Endothelial cell of umbilical vein (primary cell): ENCODE measurements around the gene GRHPR. TPM values are rescaled to one million over a fixed set of nuclear protein-coding genes. Genes with fewer than 3 reads are reported as not detected.

Experiments
- BruUV-seq: library from RNA; stranded (reverse); fragments of 400-500 nt; replicated peaks from 2 replicates; lab custom pipeline; 2021; lab: Mats Ljungman, UMichigan
- CTCF ChIA-PET: fragments of 300-600, 350-600 bp; sonication (Branson Sonifier 250); formaldehyde crosslinking; loops from one replicate; lab custom pipeline; 2021; ENCODE audit warnings: antibody characterized with exemption, inconsistent platforms; lab: Charles Lee
- POLR2A ChIA-PET: fragments of 300-600, 350-600 bp; sonication (Branson Sonifier 250); formaldehyde crosslinking; loops from one replicate; lab custom pipeline; 2021; ENCODE audit warnings: antibody characterized with exemption, inconsistent platforms; lab: Charles Lee
- DNase-seq: peaks from one replicate; pipeline ENCODE4 v3.0.0-alpha.2; 2011; ENCODE audit warnings: low read depth, low spot score
- FAIRE-seq: peaks from 2 replicates; lab custom pipeline; 2011; peaks lifted over from hg19 to GRCh38; lab: Jason Lieb, UNC
- H2AFZ ChIP-seq: 2 replicates; pipeline ENCODE4 v1.6.0; 2012; ENCODE audit warnings: low read depth, low read length, control low read depth, inconsistent platforms
- H3K27ac ChIP-seq: 2 replicates; pipeline ENCODE4 v1.5.1; 2011; ENCODE audit warnings: low read depth, mild to moderate bottlenecking, control low read depth, low read length, moderate library complexity; ENCODE audit not compliant: insufficient read depth
- H3K27me3 ChIP-seq, 2 experiments: 2 replicates each; pipeline versions ENCODE4 v1.6.0 to v1.6.1; 2011; ENCODE audit warnings: low read length in 2 of 2, mixed read lengths in 1 of 2; ENCODE audit not compliant: control insufficient read depth in 2 of 2, insufficient read depth in 2 of 2
- H3K36me3 ChIP-seq, 2 experiments: 2 replicates in 1 of 2; 3 replicates in 1 of 2; pipeline ENCODE4 v1.5.1; 2011; ENCODE audit warnings: low read length in 2 of 2, mild to moderate bottlenecking in 1 of 2, moderate library complexity in 1 of 2; ENCODE audit not compliant: control insufficient read depth in 2 of 2, insufficient read depth in 2 of 2; ENCODE audit errors: extremely low read depth in 1 of 2
- H3K4me1 ChIP-seq: 3 replicates; pipeline ENCODE4 v1.5.1; 2011; ENCODE audit warnings: mild to moderate bottlenecking, low read length; ENCODE audit not compliant: control insufficient read depth, insufficient read depth; ENCODE audit errors: extremely low read depth
- H3K4me2 ChIP-seq: 2 replicates; pipeline ENCODE4 v1.6.1; 2011; ENCODE audit warnings: low read length, control low read depth, mixed read lengths; ENCODE audit not compliant: insufficient read depth
- H3K4me3 ChIP-seq, 3 experiments: fragments of 200-600 bp in 1 of 3; sonication (generic), shearing (Covaris generic) in 1 of 3; replicated peaks in 1 of 3; 2 replicates each; pipeline ENCODE4 v1.5.1; 2011 to 2016; ENCODE audit warnings: control low read depth in 3 of 3, low read length in 3 of 3, mild to moderate bottlenecking in 2 of 3, inconsistent platforms in 1 of 3, low read depth in 1 of 3, moderate library complexity in 1 of 3; ENCODE audit not compliant: insufficient read depth in 1 of 3
- H3K79me2 ChIP-seq: 2 replicates; pipeline ENCODE4 v1.6.0; 2012; ENCODE audit warnings: low read length, inconsistent platforms; ENCODE audit not compliant: control insufficient read depth, insufficient read depth
- H3K9ac ChIP-seq: replicated peaks from 2 replicates; pipeline ENCODE3; 2011; ENCODE audit warnings: low read length, control low read depth; ENCODE audit not compliant: insufficient read depth; ENCODE audit errors: extremely low read depth
- H3K9me1 ChIP-seq: replicated peaks from 3 replicates; pipeline ENCODE4 v1.6.0; 2011; ENCODE audit warnings: mild to moderate bottlenecking, low read length; ENCODE audit not compliant: control insufficient read depth, insufficient read depth; ENCODE audit errors: extremely low read depth
- H3K9me3 ChIP-seq: replicated peaks from 2 replicates; pipeline ENCODE4 v1.5.1; 2012; ENCODE audit warnings: low read length, inconsistent platforms; ENCODE audit not compliant: control insufficient read depth, insufficient read depth
- H4K20me1 ChIP-seq: replicated peaks from 2 replicates; pipeline ENCODE3; 2011; ENCODE audit warnings: mild to moderate bottlenecking, low read length; ENCODE audit not compliant: control insufficient read depth, insufficient read depth; ENCODE audit errors: extremely low read depth
- EZH2 ChIP-seq: IDR thresholded peaks from 2 replicates; pipeline ENCODE4 v1.6.1; 2012; ENCODE audit warnings: borderline replicate concordance, low read depth, mild to moderate bottlenecking, moderate library complexity, low read length, inconsistent platforms; ENCODE audit not compliant: severe bottlenecking
- FOS ChIP-seq: IDR thresholded peaks from 2 replicates; pipeline ENCODE4 v1.6.1; 2011; ENCODE audit warnings: mild to moderate bottlenecking, low read length, moderate library complexity, borderline replicate concordance; ENCODE audit not compliant: insufficient read depth
- GATA2 ChIP-seq: IDR thresholded peaks from 2 replicates; pipeline ENCODE4 v1.7.0; 2011; ENCODE audit warnings: low read depth, mild to moderate bottlenecking, moderate library complexity, mixed read lengths, low read length; ENCODE audit not compliant: insufficient read length, insufficient read depth
- JUN ChIP-seq: IDR thresholded peaks from 2 replicates; pipeline ENCODE4 v1.6.1; 2011; ENCODE audit warnings: borderline replicate concordance, low read depth; ENCODE audit not compliant: insufficient read length, insufficient read depth
- MYC ChIP-seq: IDR thresholded peaks from one replicate; pipeline ENCODE4 v1.6.1; 2011; ENCODE audit warnings: mild to moderate bottlenecking, low read depth, low read length
- POLR2A ChIP-seq: IDR thresholded peaks from 2 replicates; pipeline ENCODE4 v1.6.1; 2012; ENCODE audit warnings: low read depth, mild to moderate bottlenecking, control low read depth, low read length
- POLR2AphosphoS5 ChIP-seq: IDR thresholded peaks from 2 replicates; pipeline ENCODE4 v1.6.1; 2012; ENCODE audit warnings: low read depth, mild to moderate bottlenecking, control low read depth, low read length, moderate library complexity; ENCODE audit not compliant: insufficient read depth
- dilution Hi-C: fragments of 300-500 bp; cut with MboI; formaldehyde crosslinking; loops from one replicate; pipeline ENCODE4 v1.15.0; 2019; ENCODE audit warnings: low sequenced_read_pairs; ENCODE audit not compliant: extremely low pct_ligation_motif_present
- intact Hi-C: fragments of 100-400 bp; cut with micrococcal nuclease; formaldehyde crosslinking; loops from one replicate; pipeline ENCODE4 v1.10.0; 2022
- polyA plus RNA-seq, 4 experiments: library from polyadenylated mRNA; depleted of rRNA in 3 of 4; stranded (reverse) in 3 of 4; unstranded in 1 of 4; fragments of >200 nt; gene quantifications; 2 replicates each; pipeline versions ENCODE4 v1.2.1 to v1.2.3, GENCODE V29; 2011 to 2012; ENCODE audit warnings: missing spikeins in 1 of 4
- total RNA-seq: library from RNA; stranded (reverse); gene quantifications from 2 replicates; pipeline ENCODE4 v1.2.3, GENCODE V29; 2021
- TF ChIP-seq, protein P1 (sequence below): IDR thresholded peaks from 2 replicates; pipeline ENCODE4 v1.6.1; 2011; ENCODE audit not compliant: insufficient read depth, insufficient read length
- TF ChIP-seq, protein P2 (sequence below), 2 donors: IDR thresholded peaks; 1 replicate in 1 of 2; 2 replicates in 1 of 2; pipeline ENCODE4 v1.5.1; 2011; ENCODE audit warnings: low read length in 2 of 2, mild to moderate bottlenecking in 2 of 2, moderate library complexity in 2 of 2, control low read depth in 1 of 2, inconsistent platforms in 1 of 2, low read depth in 1 of 2; ENCODE audit not compliant: insufficient read depth in 1 of 2; ENCODE audit errors: extremely low read depth in 1 of 2

The GRHPR gene
- total and polyA plus RNA-seq, 2 donors (not counting 3 experiments of a cell fraction or from before 2014, with no cell fraction given): 91.2 to 247 TPM

DNA sequence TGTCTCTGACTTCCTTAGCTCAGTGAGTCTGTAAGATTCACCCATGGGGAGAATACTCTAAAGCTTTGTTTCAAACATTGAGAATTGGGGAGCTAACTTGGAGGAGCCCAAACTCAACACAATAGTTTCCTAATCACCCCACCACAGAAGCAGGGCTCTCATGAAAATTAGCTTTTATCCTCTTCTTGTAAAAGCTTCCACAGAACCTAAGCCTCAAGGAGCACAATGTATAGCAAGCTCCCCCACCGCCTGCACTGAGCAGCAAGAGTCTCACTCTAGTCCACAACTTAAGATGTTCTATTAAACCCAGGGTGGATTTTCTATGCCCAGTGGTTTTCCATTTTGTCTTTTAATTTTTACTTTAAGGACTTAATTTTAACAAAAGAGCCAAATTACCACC lies 48.9 kb upstream of the GRHPR start:
- CTCF ChIA-PET: interaction anchor here (0.8 to 1.8 kb wide), 3 partner anchors 23 to 378 kb away, joined by 3 to 5 read pairs (median 3); no protein-coding TSS in a partner anchor
- Histone ChIP-seq H3K4me2 (no peak overlapping the region), H4K20me1 (no peaks in the 10 kb centered on the region), H3K36me3 (no peaks in the 10 kb centered on the region), H3K27me3 (no peaks in the 10 kb centered on the region), H3K9ac (no peak overlapping the region), H3K9me3 (no peaks in the 10 kb centered on the region), H3K4me3 (no peak overlapping the region), H3K79me2 (no peaks in the 10 kb centered on the region), H2AFZ (no peak overlapping the region), H3K4me1 (no peaks in the 10 kb centered on the region), H3K9me1 (no peaks in the 10 kb centered on the region), H3K27ac (no peak overlapping the region)
- POLR2A ChIA-PET: no interaction called here
- no peak for DNase-seq
- intact Hi-C loops: no loop called here
- TF ChIP-seq GATA2: no peak
- no peak for TF ChIP-seq POLR2AphosphoS5
- TF ChIP-seq EZH2: no peak
- TF ChIP-seq MYC: no peak
- TF ChIP-seq, protein P1, sequence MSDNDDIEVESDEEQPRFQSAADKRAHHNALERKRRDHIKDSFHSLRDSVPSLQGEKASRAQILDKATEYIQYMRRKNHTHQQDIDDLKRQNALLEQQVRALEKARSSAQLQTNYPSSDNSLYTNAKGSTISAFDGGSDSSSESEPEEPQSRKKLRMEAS: no peak
- no peak for TF ChIP-seq JUN
- no peak for FAIRE-seq
- no TSS peak for BruUV-seq
- dilution Hi-C loops: no loop called here

DNA sequence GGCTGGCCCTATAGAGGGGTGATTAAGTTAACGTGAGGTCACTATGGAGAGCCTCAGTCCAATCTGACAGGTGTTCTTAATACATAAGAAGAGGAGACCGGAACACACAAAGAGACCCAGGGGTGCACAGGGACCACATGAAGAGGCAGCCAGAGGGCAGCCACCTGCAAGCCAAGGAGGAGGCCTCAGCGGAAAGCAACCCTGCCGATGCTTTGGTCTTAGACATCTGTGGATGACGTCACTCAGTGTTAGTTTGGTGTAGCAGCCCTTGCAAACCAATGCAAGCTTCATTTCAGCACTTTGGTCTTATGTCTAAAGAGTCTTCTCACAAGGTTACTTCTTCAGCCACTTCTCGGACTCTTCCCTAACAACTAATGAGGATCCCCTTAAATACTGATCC lies 47.6 kb upstream of the GRHPR start:
- Histone ChIP-seq H3K9me3 (no peaks in the 10 kb centered on the region), H3K79me2 (no peaks in the 10 kb centered on the region), H3K9ac (no peak overlapping the region), H3K4me3 (no peak overlapping the region), H3K27ac (no peak overlapping the region), H4K20me1 (no peaks in the 10 kb centered on the region), H2AFZ (no peak overlapping the region), H3K4me2 (no peak overlapping the region), H3K9me1 (no peaks in the 10 kb centered on the region), H3K36me3 (no peaks in the 10 kb centered on the region), H3K27me3 (no peaks in the 10 kb centered on the region), H3K4me1 (no peaks in the 10 kb centered on the region)
- ChIA-PET CTCF (interaction anchor here (1.8 kb wide), 1 partner anchor 32 kb away, joined by 5 read pairs; no protein-coding TSS in a partner anchor), POLR2A (no interaction called here)
- TF ChIP-seq FOS (no peak), GATA2 (no peak), EZH2 (no peak), POLR2AphosphoS5 (no peak), JUN (no peak), POLR2A (no peak), MYC (no peak)
- TF ChIP-seq, protein P2, sequence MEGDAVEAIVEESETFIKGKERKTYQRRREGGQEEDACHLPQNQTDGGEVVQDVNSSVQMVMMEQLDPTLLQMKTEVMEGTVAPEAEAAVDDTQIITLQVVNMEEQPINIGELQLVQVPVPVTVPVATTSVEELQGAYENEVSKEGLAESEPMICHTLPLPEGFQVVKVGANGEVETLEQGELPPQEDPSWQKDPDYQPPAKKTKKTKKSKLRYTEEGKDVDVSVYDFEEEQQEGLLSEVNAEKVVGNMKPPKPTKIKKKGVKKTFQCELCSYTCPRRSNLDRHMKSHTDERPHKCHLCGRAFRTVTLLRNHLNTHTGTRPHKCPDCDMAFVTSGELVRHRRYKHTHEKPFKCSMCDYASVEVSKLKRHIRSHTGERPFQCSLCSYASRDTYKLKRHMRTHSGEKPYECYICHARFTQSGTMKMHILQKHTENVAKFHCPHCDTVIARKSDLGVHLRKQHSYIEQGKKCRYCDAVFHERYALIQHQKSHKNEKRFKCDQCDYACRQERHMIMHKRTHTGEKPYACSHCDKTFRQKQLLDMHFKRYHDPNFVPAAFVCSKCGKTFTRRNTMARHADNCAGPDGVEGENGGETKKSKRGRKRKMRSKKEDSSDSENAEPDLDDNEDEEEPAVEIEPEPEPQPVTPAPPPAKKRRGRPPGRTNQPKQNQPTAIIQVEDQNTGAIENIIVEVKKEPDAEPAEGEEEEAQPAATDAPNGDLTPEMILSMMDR (IDR thresholded peaks at IDR 0.05; ENCODE audit: extremely low read depth in 1 of 2, insufficient read depth in 1 of 2, low read depth in 1 of 2, low read length in 2 of 2): no peak
- TF ChIP-seq, protein P1: no peak
- DNase-seq: no peak
- no peak for FAIRE-seq
- BruUV-seq: no TSS peak
- intact Hi-C loops: no loop called here
- dilution Hi-C loops: no loop called here
